K562 (cell line): ENCODE data around the gene IRF3. TPM values are rescaled to one million over a fixed set of nuclear protein-coding genes. Genes with fewer than 3 reads are reported as not detected.

Source experiments
- E2F8 ChIP-seq: fragments of 450-650 bp; IDR thresholded peaks from 2 replicates; pipeline ENCODE4 v1.7.1; 2018; ENCODE audit warnings: mild to moderate bottlenecking, low read depth; ENCODE audit not compliant: partially characterized antibody
- E4F1 ChIP-seq: fragments of 250-450 bp; sonication (Bioruptor Pico); IDR thresholded peaks from 2 replicates; pipeline ENCODE4 v1.5.0; 2021; ENCODE audit warnings: mild to moderate bottlenecking, borderline replicate concordance
- NCOA1 ChIP-seq: fragments of 450-650 bp; IDR thresholded peaks from 2 replicates; pipeline ENCODE4 v1.6.1; 2016; ENCODE audit warnings: low read depth
- RB1 ChIP-seq: fragments of 450-650 bp; IDR thresholded peaks from 2 replicates; pipeline ENCODE4 v1.6.1; 2017; ENCODE audit warnings: low read depth, mild to moderate bottlenecking
- RFX5 ChIP-seq: IDR thresholded peaks from 2 replicates; pipeline ENCODE4 v1.6.1; 2011; ENCODE audit warnings: low read depth, mild to moderate bottlenecking, improper control_type of control experiment, low read length
- SIN3A ChIP-seq, 2 experiments: fragments of 150-350 bp in 1 of 2; IDR thresholded peaks; 2 replicates each; pipeline ENCODE4 v1.6.1; 2011 to 2016; ENCODE audit warnings: borderline replicate concordance in 2 of 2, low read depth in 2 of 2, low read length in 2 of 2, mild to moderate bottlenecking in 2 of 2, moderate library complexity in 2 of 2; ENCODE audit not compliant: control insufficient read depth in 1 of 2
- SIRT6 ChIP-seq: IDR thresholded peaks from one replicate; pipeline ENCODE4 v1.6.1; 2012; ENCODE audit warnings: low read depth, mild to moderate bottlenecking, control low read depth, inconsistent platforms, low read length, moderate library complexity
- ZBED1 ChIP-seq: IDR thresholded peaks from 2 replicates; pipeline ENCODE4 v1.6.1; 2014
- ZBTB34 ChIP-seq: fragments of 250-450 bp; sonication (Bioruptor Pico); IDR thresholded peaks from 2 replicates; pipeline ENCODE4 v1.8.0; 2021; ENCODE audit warnings: mild to moderate bottlenecking, moderate library complexity
- ZNF395 ChIP-seq: fragments of 200-800 bp; sonication (Bioruptor generic); IDR thresholded peaks from 2 replicates; pipeline ENCODE4 v1.6.1; 2017; ENCODE audit warnings: missing genetic modification characterization, missing compliant biosample characterization
- ZNF449 ChIP-seq: fragments of 250-450 bp; sonication (Bioruptor Pico); IDR thresholded peaks from 2 replicates; pipeline ENCODE4 v1.8.0; 2022; ENCODE audit warnings: moderate library complexity, mild to moderate bottlenecking, inconsistent platforms
- ZNF639 ChIP-seq, 2 experiments: fragments of 200-800 bp in 1 of 2; sonication (Bioruptor generic) in 1 of 2; sonication (generic) in 1 of 2; formaldehyde crosslinking in 1 of 2; IDR thresholded peaks in 1 of 2; conservative IDR thresholded peaks in 1 of 2; 2 replicates each; pipeline versions ENCODE4 v1.5.0 to v1.6.1; 2016 to 2020; ENCODE audit warnings: missing compliant biosample characterization in 1 of 2, missing genetic modification characterization in 1 of 2, missing genetic modification reagents in 1 of 2
- polyA plus RNA-seq, 8 experiments: library from polyadenylated mRNA; depleted of rRNA in 4 of 8; stranded (reverse) in 5 of 8; unstranded in 3 of 8; fragments of >200 nt; fragmentation: Nextera tagmentation in 2 of 8; fragmentation: Illumina TruSeq in 1 of 8; extraction: Ambion mirVana in 2 of 8; extraction: Trizol in 1 of 8; gene quantifications; 2 replicates each; pipeline versions ENCODE4 v1.2.1 to v1.2.3, GENCODE V29; 2011 to 2014; ENCODE audit warnings: inconsistent platforms in 1 of 8, missing spikeins in 1 of 8
- total RNA-seq, 7 experiments: library from RNA; depleted of rRNA in 6 of 7; stranded (reverse); fragments of >200 nt in 6 of 7; fragmentation: Illumina TruSeq in 2 of 7; extraction: Trizol in 2 of 7; gene quantifications; 2 replicates each; pipeline versions ENCODE4 v1.2.1 to v1.2.3, GENCODE V29; 2011 to 2021; ENCODE audit warnings: low replicate concordance in 1 of 7

The IRF3 gene
- total and polyA plus RNA-seq, 9 of the 15 experiments (the other 6 are each of a cell fraction or from before 2014, with no cell fraction given) = 7.5 to 145 (median 65.4) TPM

GRCh38 chr19:49641688-49642491, 23.8 kb downstream of the IRF3 start, which contains the start of gene SCAF1 (continued):
- TF ChIP-seq ZBTB34 (no peak), E4F1 (CRISPR knock-in tag) (no peak), ZNF395 (CRISPR knock-in tag) (peak; percentile 72; the same call in 1 of the 2 replicates), E2F8 (peak; percentile 82), SIRT6 (no peak), SIN3A (IDR thresholded peaks at IDR 0.05; ENCODE audit: borderline replicate concordance in 2 of 2, control insufficient read depth in 1 of 2, low read depth in 2 of 2, low read length in 2 of 2) (peak in 1 of 2 experiments; percentile 33; a peak in 1 of 4 replicates), ZNF639 (CRISPR knock-in tag; conservative IDR thresholded peaks at IDR 0.05 in 1 of 2, IDR thresholded peaks at IDR 0.05 in 1 of 2) (peak in 1 of 2 experiments; percentile 97; a peak in 2 of 4 replicates), RFX5 (peak; percentile 37; the same call in 1 of the 2 replicates), RB1 (peak; percentile 88), ZBED1 (peak; percentile 40; the same call in 1 of the 2 replicates), ZNF449 (CRISPR knock-in tag) (no peak), NCOA1 (peak; percentile 21; the same call in 1 of the 2 replicates)
